DMS153 (cell line): ENCODE measurements around the gene PRLR.
"Not testable (repeated sequence)": the region's sequence is repeated elsewhere in the genome, so short reads cannot be mapped to it uniquely, and the experiment has no call there.

Experiments
- DNase-seq: peaks from one replicate; lab custom pipeline; 2025; lab: John Stamatoyannopoulos, UW

PRLR gene

DNA sequence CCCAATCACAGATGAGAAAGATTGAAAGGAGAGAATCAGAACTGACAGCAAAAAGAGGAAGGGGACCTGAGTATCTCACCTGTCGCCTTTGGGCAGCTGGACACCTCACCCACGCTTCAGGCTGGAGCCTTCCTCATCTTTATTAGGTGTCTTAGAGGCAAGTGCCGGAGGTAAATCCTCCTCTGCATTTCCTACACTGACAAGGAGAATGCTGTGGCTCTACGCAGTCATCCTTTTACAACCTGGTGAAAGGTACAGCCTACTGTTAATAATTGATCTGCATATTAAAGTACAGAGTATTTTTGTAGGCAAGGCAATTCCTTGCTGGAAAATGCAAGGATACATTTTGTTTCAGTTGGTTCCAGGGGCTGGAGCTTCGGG is 34.8 kb downstream of the PRLR start:
- DNase-seq, result no peak

- DNase-seq, result no peak
Observed at GRCh38 chr5:35194635-35195471, 35.4 kb downstream of the PRLR start.

DNA sequence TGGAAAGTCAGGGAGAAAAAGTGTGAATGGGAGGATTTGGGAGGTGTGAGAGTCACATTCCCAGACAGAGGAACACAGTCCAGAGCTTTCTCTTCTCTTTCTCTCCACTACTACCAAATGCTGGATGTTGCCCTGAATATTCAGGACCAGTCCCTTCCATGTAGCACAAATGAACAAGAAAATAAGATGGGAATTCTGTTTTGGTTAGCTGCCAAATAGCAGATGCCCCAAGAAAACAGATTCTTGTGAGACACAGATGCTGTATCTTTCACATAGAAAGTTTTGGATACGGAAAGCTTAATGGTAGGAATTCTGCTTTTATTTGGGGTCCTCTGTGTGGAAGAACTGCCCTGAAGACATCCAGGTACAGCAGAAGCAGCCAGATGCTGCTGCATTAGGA is 37.8 kb downstream of the PRLR start:
- no peak for DNase-seq

DNA sequence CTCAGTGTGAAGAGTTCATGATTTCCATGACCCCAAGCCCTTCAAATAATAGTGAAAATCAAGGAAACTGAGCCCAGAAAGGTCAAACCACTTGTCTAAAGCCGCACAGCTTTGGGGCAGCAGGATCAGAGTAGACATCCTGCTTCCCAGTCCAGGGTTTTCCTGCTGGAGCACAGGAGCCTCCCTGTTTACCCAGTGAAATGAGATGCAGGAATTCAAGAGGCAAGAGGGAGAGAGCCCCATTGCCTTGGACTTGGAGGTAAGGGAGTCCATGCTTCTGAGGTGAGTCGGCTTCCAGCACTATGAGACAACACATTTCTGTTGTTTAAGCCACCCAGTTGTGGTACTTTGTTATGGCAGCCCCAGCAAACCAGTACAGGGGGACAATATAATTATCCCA is 40.5 kb downstream of the PRLR start:
- not testable (repeated sequence) for DNase-seq

- DNase-seq, result no peak
Observed at GRCh38 chr5:35188031-35188457, 42.2 kb downstream of the PRLR start.

DNA sequence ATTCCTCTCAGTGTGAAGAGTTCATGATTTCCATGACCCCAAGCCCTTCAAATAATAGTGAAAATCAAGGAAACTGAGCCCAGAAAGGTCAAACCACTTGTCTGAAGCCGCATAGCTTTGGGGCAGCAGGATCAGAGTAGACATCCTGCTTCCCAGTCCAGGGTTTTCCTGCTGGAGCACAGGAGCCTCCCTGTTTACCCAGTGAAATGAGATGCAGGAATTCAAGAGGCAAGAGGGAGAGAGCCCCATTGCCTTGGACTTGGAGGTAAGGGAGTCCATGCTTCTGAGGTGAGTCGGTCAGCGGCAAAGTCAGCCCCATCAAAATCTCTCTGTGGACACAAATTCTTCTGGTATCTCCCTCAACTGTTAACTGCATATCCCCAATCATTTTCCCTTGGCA is 42.7 kb downstream of the PRLR start:
- not testable (repeated sequence) for DNase-seq

DNA sequence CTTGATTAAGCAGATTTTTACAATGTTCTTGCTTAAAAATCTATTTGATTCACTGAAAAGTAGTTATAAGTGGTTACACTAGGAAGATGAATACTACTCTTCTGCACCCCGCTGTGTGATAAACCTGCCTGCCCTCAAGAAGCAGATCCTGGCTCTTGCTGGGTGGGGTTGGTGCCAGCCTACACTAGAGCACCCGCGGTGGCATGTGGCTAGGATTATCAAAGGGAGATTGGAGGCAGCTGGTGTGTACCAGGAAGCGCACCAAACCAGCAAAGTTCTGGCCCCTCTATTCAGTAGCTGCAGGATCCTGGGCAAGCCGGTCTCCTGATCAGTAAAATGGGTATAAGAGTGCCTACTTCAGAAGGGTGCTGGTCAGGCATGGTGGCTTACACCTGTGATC is 43.5 kb downstream of the PRLR start:
- no peak for DNase-seq

DNA sequence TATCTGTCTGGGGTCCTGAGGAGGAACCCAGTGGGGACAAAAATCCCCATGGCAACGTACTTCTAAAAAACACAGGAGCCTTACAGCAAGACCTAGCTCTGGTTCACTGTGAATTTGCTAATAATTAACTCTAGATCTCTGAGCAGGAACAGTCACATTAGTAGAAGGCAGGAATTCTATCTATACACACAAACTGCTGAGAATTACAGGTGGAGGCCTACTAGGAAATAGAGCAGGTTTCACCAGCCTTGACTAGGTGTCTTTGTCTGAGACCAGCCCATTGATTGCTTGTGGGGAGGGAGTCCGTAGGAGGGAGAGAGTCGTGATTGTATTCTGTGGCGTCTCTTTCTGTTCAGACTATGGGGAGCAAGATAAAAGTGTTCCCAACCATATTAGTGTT is 44.8 kb downstream of the PRLR start:
- DNase-seq, result no peak

- DNase-seq, result no peak
Observed at GRCh38 chr5:35183556-35183955, 46.7 kb downstream of the PRLR start.

- no peak for DNase-seq
Observed at GRCh38 chr5:35182910-35183535, 47.3 kb downstream of the PRLR start.

DNA sequence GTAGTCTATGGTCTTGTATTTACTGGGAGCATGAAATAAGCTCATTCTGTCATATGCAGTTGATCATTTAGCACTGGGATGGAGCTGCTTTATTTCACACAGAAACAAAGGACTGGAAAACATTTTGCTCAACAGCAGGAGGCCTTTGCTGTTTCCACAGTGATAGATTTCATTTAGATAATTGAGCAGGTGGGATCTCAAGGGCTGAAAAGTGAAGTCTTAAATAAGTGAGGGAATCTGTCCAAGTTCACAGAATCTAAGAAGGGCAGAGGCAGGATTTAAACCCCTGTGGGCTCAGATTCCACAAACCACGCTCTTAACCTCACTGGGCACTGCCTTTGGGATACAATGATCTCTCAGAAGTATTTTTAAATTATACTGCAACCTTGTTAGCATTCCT is 47.8 kb downstream of the PRLR start:
- DNase-seq, result no peak

GRCh38 chr5:35180046-35180445 is 50.2 kb downstream of the PRLR start:
- no peak for DNase-seq

- no peak for DNase-seq
Observed at GRCh38 chr5:35177783-35178182, 52.5 kb downstream of the PRLR start.

DNA sequence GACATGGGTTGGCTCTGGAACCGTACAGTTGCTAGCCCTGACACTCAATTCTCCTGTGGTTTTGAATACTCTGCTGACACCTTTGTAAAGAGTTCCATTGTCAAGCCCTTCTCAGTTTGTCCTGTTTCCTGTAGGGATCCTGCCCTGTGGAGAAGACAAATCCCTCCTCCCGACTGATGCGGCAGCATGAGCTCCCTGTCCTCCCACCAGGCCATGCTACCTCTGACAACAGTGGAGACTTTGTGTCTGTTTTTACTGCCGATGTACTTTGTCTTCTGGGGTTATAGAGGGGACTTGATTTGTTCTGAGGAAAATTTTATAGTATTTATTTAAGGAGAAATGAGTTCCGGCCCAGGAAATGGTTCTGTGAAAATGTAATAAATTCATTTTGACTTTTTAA is 57.8 kb downstream of the PRLR start:
- DNase-seq, result no peak

DNA sequence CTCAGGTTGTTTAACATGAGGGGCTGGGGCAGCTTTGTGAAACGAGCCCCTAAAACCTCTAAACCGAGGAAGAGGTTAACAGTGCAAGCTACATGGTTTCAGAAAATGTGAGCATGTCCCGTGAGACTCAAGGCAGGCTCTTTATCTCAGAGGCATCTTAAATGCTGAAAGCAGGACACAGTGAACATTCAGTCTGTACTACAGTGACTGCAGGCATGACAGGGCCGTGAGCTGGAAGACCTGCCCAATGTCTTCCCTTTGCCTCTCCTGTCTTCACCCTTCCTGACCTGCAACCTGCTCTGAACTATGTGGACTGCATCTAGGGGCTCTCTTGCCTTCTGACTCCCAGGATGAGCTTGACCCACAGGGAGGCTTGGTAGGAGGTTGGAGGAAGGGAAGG is 58.3 kb downstream of the PRLR start:
- no peak for DNase-seq

DNA sequence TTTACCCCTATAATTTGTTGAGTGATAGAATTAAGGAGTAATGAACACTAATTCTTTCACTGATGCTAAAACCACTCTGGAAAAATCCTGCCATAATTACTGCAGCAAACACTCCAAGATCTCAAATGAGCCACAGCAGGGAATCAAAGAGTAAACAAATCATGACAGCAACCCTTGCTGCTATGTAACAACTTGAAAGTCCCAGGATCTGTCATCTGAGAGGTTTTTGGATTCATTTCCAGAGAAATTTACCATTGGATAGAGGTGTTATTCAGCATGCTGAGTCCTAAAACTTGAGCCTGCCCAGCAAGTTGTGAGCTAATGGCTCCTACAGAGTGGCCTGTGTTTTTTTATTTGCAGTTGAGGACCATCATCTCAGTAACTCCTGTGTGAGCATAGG is 59.2 kb downstream of the PRLR start:
- no peak for DNase-seq

- no peak for DNase-seq
Observed at GRCh38 chr5:35166043-35166442, 64.2 kb downstream of the PRLR start.

GRCh38 chr5:35164860-35165542 is 65.3 kb downstream of the PRLR start:
- no peak for DNase-seq

DNA sequence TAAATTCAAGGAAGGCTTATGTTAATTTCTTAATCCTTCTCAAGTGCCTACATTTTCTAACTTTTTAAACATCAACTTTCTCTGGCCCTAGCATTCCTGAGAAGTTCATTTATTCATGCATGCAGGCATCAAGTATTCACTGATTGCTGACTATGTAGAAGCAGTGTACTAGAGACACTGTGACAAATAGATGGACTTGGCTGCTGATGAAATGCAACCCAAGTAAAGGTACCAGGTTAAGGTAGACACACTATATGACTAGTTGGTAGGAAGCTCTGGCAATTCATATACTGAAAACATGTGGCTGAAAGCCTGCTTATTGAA is 66.6 kb downstream of the PRLR start:
- no peak for DNase-seq

- DNase-seq, result no peak
Observed at GRCh38 chr5:35162848-35163709, 67.2 kb downstream of the PRLR start.

DNA sequence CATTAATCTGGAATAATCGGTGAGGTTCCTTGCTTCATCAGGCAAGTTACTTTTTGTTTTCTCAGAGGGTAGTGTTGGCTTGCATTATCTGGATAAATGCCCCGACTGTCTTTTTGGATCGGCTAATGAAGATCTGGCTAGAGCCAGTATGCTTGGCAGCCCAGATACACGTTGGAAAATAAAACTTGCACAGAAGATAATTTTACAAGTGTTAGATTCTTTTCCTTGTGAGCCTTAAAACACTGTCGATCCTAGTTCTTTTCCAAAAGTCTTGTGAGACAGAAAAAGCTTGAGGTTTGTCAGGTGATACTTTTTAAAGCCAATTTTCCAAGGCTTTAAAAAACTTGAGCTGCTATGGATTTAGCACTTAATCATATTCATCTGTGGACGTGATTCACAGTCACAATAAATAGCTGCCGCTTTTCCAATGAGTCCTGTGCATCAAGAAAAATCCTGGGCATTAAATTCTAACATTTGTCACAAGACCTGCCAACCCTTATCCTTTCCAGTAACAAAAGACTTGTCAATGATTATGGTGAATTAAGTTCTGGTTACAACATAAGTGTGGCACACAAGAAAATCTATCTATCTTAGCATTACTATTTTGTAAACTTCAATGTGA is 68.5 kb downstream of the PRLR start:
- no peak for DNase-seq
